ENCODE measurements around the gene KLF6.
"Not testable (repeated sequence)": the region's sequence is repeated elsewhere in the genome, so short reads cannot be mapped to it uniquely, and the experiment has no call there.

KLF6 gene

GRCh38 chr10:3755440-3756359, 29.3 kb downstream of the KLF6 start:
- DNase-seq: no peak

DNA sequence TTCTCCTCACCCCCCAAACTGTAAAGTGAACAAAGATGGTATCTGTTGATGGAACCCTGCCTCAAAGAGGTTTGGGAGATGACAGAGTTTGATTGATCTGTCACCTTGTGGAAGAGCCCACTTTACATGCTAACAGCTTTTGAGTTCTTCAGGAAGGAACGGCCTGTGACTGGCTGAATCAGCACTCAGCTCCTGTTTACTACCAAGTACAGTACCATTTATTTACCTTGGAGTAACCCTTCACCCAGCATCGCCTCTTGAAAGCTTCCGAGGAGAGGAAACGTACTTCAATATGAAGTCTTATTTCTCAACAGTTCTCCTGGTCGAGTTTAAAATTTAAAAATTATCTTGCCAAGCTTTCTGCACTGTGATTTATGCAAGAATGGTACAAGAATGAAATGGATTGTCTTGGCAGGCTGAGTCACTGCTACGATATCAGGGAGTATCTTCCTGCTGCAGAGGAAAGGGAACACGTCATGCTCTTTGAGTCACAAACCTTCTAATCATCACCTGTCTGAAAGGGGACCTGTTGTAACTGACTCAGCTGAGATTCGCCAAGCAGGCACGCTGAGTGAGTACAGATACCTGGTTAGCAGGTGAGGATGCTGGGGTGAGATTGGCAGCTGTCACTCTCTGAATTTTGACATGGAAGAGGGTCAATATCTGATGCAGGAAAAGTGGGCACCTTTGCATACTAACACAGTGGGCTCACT, 30.1 kb downstream of the KLF6 start:
- DNase-seq: no peak

- no peak for DNase-seq
These were observed 34.2 kb downstream of the KLF6 start for GRCh38 chr10:3750854-3751253.

DNA sequence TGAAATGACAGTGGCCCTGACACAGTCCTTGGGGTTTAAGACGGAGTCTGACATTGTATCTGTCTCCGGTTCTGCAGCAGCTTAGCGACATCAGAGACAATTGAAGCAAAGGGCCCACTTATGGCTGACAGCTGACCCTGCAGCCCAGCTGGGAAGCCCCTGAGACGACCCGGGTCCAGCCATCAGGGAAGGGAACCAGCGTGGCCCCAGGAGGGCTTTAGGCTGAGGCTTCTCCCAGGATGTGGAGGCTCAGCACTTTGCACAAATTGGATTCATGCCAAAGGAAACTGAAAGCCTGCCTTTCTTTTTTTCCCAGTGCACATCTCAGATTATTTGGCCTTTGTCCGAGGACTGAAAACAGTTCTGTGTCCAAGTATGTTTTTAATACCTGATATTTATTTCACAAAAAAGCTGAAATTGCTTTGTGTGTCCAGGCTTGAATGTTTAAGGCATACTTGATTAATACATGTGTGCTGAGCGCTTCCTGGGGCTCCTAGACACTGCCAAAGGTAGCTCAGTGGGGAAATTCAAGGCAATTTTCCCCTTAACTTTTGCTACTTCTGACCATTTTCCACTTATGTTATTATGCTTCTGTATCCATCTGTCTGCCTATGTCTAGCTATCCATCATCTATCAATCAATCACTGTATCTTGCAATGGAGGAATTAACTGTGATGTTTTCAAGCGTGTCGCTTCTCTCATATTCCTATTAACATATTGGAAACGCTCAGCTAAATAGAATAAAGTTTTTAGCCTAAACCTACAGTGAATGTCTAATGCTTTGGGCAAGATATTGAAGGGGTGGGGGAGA, 34.8 kb downstream of the KLF6 start:
- DNase-seq: no peak

- DNase-seq: no peak
These were observed 35.4 kb downstream of the KLF6 start for GRCh38 chr10:3749600-3749999.

GRCh38 chr10:3749011-3749410, 36.0 kb downstream of the KLF6 start:
- no peak for DNase-seq

- no peak for DNase-seq
These were observed 36.5 kb downstream of the KLF6 start for GRCh38 chr10:3748484-3748883.

DNA sequence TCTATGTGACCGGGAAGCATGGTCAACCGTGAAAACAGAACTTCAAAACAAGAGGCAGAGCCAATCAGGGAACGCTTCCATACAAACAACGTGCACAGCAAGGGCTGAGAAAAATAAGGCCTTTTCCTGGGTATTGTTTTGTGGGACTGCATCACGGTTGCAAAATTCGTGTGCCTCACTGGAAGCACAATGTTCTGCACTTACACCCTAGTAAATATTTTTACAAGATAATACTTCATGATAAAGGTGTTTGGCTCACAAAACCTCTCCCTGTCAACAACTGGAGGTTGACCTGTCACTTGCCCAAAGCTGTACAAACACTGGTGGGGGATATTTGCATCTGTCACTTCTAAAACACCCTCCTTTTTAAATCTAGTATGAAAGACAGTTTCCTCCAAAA, 37.0 kb downstream of the KLF6 start:
- no peak for DNase-seq

DNA sequence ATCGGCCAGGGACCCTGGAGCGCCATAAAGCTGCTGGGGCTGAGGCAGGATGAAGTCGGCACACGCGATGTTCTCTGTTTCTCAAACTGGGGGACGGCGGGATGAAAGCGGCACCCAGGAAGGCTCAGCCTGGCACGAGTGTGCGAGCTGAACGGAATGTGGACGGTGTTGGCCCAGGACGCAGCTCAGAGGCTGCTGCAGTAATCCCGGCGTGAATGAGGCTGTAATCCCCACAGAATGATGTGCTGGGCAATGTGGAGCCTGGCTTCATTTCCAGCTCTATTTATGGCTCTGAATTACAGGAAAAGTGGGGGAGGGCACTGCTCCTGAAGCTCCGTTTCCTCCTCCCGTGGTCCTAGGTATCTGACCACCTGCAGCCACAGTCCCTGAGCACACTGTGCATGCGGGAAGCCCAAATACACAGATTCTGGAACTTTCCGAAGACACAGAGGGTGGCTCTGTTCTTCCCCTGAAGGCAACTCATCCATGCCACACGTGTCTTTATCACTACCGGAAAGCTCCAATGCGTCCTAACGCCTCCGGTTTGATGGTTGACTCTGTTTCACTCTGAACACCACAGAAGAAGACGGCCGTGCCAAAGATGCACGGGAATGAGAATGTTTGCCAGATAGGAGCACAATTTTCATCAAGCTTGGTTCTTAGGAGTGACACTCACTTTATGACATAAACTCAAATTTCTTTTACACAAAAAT, 37.6 kb downstream of the KLF6 start:
- no peak for DNase-seq

DNA sequence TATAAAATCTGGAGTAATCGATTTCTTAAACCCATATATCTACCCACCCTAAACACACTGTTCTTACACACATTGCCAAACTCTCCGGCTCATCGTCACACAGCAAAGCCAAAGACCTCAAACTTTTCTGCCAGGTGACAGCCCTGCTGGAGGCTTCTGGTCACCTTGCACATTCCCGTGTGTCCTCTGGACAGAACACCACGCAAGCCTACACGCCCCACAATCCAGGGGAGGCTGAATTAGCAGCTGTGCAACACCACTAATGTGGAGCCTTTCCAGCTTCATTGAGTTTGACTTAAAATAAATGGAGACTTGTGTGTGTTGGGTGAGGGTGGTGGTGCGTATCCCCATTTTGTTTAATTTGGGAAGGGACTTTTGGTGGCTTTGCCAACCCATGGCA, 38.4 kb downstream of the KLF6 start:
- DNase-seq: no peak

DNA sequence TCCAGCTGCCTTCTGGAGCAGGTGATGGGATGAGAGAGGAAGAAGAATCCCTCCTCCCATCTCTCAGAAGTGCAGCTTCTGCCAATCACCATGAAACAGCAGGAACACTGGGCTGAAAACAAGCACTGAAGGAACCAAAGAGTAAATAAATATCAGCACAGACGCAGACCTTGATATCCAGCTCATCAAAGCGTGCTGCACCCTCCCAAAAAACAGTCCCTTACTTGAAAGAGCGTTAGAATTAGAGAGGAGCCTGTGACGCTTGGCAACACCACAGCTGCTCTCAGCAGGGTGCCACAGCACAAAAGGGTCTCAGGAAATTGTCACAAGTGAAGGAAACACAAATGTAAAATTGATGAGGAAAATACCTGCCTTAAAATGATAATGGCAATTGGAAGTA, 39.5 kb downstream of the KLF6 start:
- no peak for DNase-seq

GRCh38 chr10:3741688-3742461, 43.1 kb downstream of the KLF6 start:
- DNase-seq: no peak

GRCh38 chr10:3740157-3740871, 44.7 kb downstream of the KLF6 start:
- no peak for DNase-seq

GRCh38 chr10:3738855-3739350, 46.1 kb downstream of the KLF6 start:
- DNase-seq: no peak

- no peak for DNase-seq
These were observed 47.1 kb downstream of the KLF6 start for GRCh38 chr10:3737864-3738263.

DNA sequence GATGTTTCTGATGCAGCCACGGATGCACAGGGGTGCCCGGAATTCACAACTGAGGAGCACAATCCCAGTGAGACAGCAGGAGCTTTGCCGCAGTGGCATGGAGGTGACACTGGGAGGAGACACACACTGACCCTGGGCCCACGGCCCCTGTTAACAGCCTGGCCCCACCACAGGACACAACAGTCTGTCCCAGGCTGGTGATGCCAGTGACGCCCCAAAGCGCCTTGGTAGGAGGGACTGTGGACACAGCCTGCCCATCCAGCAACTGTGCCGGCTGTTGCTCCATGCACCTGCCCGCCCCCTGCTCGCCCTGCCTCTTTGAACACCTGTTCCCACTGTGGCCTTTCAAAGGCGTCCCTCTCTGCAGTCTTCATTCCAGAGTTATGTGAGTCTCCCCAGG, 49.8 kb downstream of the KLF6 start:
- no peak for DNase-seq

DNA sequence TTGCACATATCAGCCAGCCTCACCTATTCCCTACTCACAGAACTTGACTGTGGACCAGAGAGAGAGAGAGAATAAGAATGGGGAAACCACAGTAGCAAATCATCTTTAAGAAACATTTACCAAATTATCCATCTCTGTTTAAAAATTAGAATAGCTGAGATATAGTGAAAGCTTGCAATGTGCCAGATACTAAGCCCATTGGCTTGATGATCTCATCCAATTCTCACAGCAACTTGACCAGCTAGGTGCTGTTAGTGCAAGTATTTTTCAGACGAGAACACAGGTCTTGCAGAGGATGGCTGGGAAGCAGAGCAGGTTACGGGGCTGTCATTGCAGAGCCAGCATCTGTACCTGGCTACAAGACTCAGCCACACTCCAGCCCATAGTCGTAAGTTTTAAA, 50.9 kb downstream of the KLF6 start:
- no peak for DNase-seq

DNA sequence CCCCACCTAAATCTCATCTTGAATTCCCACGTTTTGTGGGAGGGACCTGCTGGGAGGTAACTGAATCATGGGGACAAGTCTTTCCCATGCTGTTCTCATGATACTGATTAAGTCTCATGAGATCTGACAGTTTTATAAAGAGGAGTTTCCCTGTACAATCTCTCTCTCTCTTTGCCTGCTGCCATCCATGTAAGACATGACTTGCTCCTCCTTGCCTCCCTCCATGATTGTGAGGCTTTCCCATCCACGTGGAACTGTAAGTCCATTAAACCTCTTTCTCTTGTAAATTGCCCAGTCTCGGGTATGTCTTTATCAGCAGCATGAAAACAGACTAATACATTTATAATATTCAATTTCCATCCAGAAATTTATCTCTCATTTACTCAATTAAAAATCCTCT, 52.8 kb downstream of the KLF6 start:
- DNase-seq: not testable (repeated sequence)

GRCh38 chr10:3729397-3729976, 55.5 kb downstream of the KLF6 start:
- no peak for DNase-seq

- no peak for DNase-seq
These were observed 56.4 kb downstream of the KLF6 start for GRCh38 chr10:3728563-3728962.

DNA sequence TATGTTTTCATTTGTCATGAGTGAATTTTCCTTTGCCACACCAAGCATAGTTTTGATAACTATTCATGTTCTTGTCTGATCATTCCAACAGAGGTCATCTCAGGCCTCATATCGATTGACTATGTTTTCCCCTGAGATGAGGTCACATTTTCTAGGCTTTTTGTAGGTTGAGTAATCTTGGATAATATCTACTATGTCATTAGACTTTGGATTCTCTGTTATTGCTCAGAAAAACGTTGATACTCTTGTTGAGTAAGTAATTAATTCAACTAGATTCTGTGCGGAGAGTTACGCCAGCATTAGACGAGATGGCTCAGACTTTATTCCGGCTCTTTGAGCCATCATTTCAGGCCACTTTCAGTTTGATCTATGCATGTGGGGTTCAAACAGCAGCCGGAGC, 57.7 kb downstream of the KLF6 start:
- no peak for DNase-seq
